C4-2B (cell line): Measurements from ENCODE around the gene FSTL4.

Source experiments
- CTCF ChIP-seq: fragments of 450-650 bp; conservative IDR thresholded peaks from 2 replicates; pipeline ENCODE4 v1.5.1; 2017; ENCODE audit warnings: mild to moderate bottlenecking
- ZFX ChIP-seq: fragments of 450-650 bp; IDR thresholded peaks from 2 replicates; pipeline ENCODE4 v1.6.1; 2017

DNA sequence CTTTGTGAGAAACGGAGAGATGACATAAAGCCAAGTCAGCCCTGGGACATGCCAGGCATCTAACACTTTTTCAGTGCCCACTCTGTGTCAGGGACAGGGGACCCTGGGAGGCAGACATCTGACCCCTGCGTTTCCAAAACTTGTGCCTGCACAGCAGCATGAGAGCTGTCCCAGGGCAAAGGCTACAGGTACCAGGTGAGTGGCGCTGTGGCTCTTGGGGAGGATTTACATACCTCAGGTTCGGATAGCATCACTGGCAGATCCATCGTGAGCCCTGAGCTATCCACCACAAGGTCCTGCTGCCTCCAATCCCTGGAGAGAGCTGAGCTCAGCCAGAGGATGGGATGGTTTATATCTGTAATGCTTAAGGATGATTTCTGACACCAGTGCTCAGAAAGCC is 52.4 kb downstream of the FSTL4 start:
- TF ChIP-seq CTCF (no peak), ZFX (no peak)
